ENCODE measurements around the gene STIM2. TPM values are rescaled to one million over a fixed set of nuclear protein-coding genes. Genes with fewer than 3 reads are reported as not detected.

STIM2 gene
- total and polyA plus RNA-seq, 2 donors (not counting 1 experiment from before 2014, with no cell fraction given) = 19.0 to 33.0 TPM

GRCh38 chr4:27059446-27059845, 198.8 kb downstream of the STIM2 start:
- Histone ChIP-seq H2AFZ (ENCODE audit: low read length) (no peak overlapping the region), H4K20me1 (ENCODE audit: control insufficient read depth, extremely low read depth, insufficient read depth, low read length) (no peaks in the 10 kb centered on the region), H3K4me2 (ENCODE audit: extremely low read depth, insufficient read depth, low read length) (no peak overlapping the region), H3K9ac (ENCODE audit: insufficient read depth, low read length) (no peak overlapping the region), H3K36me3 (ENCODE audit: control insufficient read depth, insufficient read depth, low read length) (no peaks in the 10 kb centered on the region), H3K79me2 (ENCODE audit: control insufficient read depth, insufficient read depth, low read length) (no peaks in the 10 kb centered on the region), H3K27ac (ENCODE audit: insufficient read depth, low read length) (no peak overlapping the region), H3K27me3 (ENCODE audit: control insufficient read depth, insufficient read depth, low read length) (peaks cover 6% of the 10 kb centered on the region), H3K4me3 (replicated peaks in 1 of 4; ENCODE audit: control extremely low read depth in 1 of 4, insufficient read depth in 1 of 4, low read depth in 3 of 4, low read length in 4 of 4) (no peak overlapping the region), H3K4me1 (ENCODE audit: control insufficient read depth, extremely low read depth, insufficient read depth, low read length) (no peaks in the 10 kb centered on the region), H3K9me3 (ENCODE audit: control insufficient read depth, insufficient read depth, low read depth, low read length) (no peaks in the 10 kb centered on the region)
- TF ChIP-seq EZH2 (IDR thresholded peaks at IDR 0.05; ENCODE audit: low read length, missing control alignments) (no peak), CTCF (conservative IDR thresholded peaks at IDR 0.05 in 1 of 2, IDR thresholded peaks at IDR 0.05 in 1 of 2; ENCODE audit: low read depth in 1 of 2, low read length in 2 of 2) (no peak)
- DNase-seq (ENCODE audit: low read depth in 2 of 2) = no peak

GRCh38 chr4:27062256-27062655, 201.6 kb downstream of the STIM2 start:
- Histone ChIP-seq H3K79me2 (ENCODE audit: control insufficient read depth, insufficient read depth, low read length) (no peaks in the 10 kb centered on the region), H3K27ac (ENCODE audit: insufficient read depth, low read length) (no peak overlapping the region), H2AFZ (ENCODE audit: low read length) (no peak overlapping the region), H3K9ac (ENCODE audit: insufficient read depth, low read length) (no peak overlapping the region), H3K36me3 (ENCODE audit: control insufficient read depth, insufficient read depth, low read length) (no peaks in the 10 kb centered on the region), H3K27me3 (ENCODE audit: control insufficient read depth, insufficient read depth, low read length) (peaks cover 6% of the 10 kb centered on the region), H3K4me2 (ENCODE audit: extremely low read depth, insufficient read depth, low read length) (no peak overlapping the region), H3K4me1 (ENCODE audit: control insufficient read depth, extremely low read depth, insufficient read depth, low read length) (no peaks in the 10 kb centered on the region), H3K9me3 (ENCODE audit: control insufficient read depth, insufficient read depth, low read depth, low read length) (no peaks in the 10 kb centered on the region), H3K4me3 (replicated peaks in 1 of 4; ENCODE audit: control extremely low read depth in 1 of 4, insufficient read depth in 1 of 4, low read depth in 3 of 4, low read length in 4 of 4) (no peak overlapping the region), H4K20me1 (ENCODE audit: control insufficient read depth, extremely low read depth, insufficient read depth, low read length) (no peaks in the 10 kb centered on the region)
- no peak for DNase-seq (ENCODE audit: low read depth in 2 of 2)
- TF ChIP-seq CTCF (conservative IDR thresholded peaks at IDR 0.05 in 1 of 2, IDR thresholded peaks at IDR 0.05 in 1 of 2; ENCODE audit: low read depth in 1 of 2, low read length in 2 of 2) (no peak), EZH2 (IDR thresholded peaks at IDR 0.05; ENCODE audit: low read length, missing control alignments) (no peak)

GRCh38 chr4:27066591-27066990, 205.9 kb downstream of the STIM2 start:
- Histone ChIP-seq H3K36me3 (ENCODE audit: control insufficient read depth, insufficient read depth, low read length) (no peaks in the 10 kb centered on the region), H2AFZ (ENCODE audit: low read length) (no peak overlapping the region), H3K27me3 (ENCODE audit: control insufficient read depth, insufficient read depth, low read length) (peaks cover under 1% of the 10 kb centered on the region), H4K20me1 (ENCODE audit: control insufficient read depth, extremely low read depth, insufficient read depth, low read length) (no peaks in the 10 kb centered on the region), H3K4me2 (ENCODE audit: extremely low read depth, insufficient read depth, low read length) (no peak overlapping the region), H3K4me1 (ENCODE audit: control insufficient read depth, extremely low read depth, insufficient read depth, low read length) (no peaks in the 10 kb centered on the region), H3K9me3 (ENCODE audit: control insufficient read depth, insufficient read depth, low read depth, low read length) (no peaks in the 10 kb centered on the region), H3K27ac (ENCODE audit: insufficient read depth, low read length) (no peak overlapping the region), H3K79me2 (ENCODE audit: control insufficient read depth, insufficient read depth, low read length) (no peaks in the 10 kb centered on the region), H3K4me3 (replicated peaks in 1 of 4; ENCODE audit: control extremely low read depth in 1 of 4, insufficient read depth in 1 of 4, low read depth in 3 of 4, low read length in 4 of 4) (no peak overlapping the region), H3K9ac (ENCODE audit: insufficient read depth, low read length) (no peak overlapping the region)
- DNase-seq (ENCODE audit: low read depth in 2 of 2) = no peak
- TF ChIP-seq EZH2 (IDR thresholded peaks at IDR 0.05; ENCODE audit: low read length, missing control alignments) (no peak), CTCF (conservative IDR thresholded peaks at IDR 0.05 in 1 of 2, IDR thresholded peaks at IDR 0.05 in 1 of 2; ENCODE audit: low read depth in 1 of 2, low read length in 2 of 2) (no peak)
